ENCODE data around the gene KDM2A.

The KDM2A gene

GRCh38 chr11:67118801-67119584 is at the start of gene KDM2A:
TSS of gene KDM2A (plus strand) at chr11:67119263. CDS start at chr11:67121317, 2,054 bp downstream.
- DNase-seq = peak; percentile 99

GRCh38 chr11:67071420-67072284 is 47.4 kb upstream of the KDM2A start:
- peak; percentile 86 for DNase-seq

- DNase-seq = no peak
Observed at GRCh38 chr11:67072295-67072694, 46.8 kb upstream of the KDM2A start.

- DNase-seq = no peak
Observed at GRCh38 chr11:67073908-67074307, 45.2 kb upstream of the KDM2A start.

GRCh38 chr11:67076202-67076601 is 42.9 kb upstream of the KDM2A start:
- no peak for DNase-seq

- no peak for DNase-seq
Observed at GRCh38 chr11:67079065-67079705, 39.9 kb upstream of the KDM2A start.

- peak; percentile 62 for DNase-seq
Observed at GRCh38 chr11:67082071-67082791, 36.8 kb upstream of the KDM2A start.

GRCh38 chr11:67083786-67084366 is 35.2 kb upstream of the KDM2A start:
- DNase-seq = no peak

- no peak for DNase-seq
Observed at GRCh38 chr11:67085617-67086016, 33.4 kb upstream of the KDM2A start.

- no peak for DNase-seq
Observed at GRCh38 chr11:67090717-67091116, 28.3 kb upstream of the KDM2A start.

- DNase-seq = no peak
Observed at GRCh38 chr11:67095214-67095507, 23.9 kb upstream of the KDM2A start.

GRCh38 chr11:67098799-67099429 is 20.1 kb upstream of the KDM2A start:
- no peak for DNase-seq

- no peak for DNase-seq
Observed at GRCh38 chr11:67099831-67100324, 19.2 kb upstream of the KDM2A start.

- DNase-seq = no peak
Observed at GRCh38 chr11:67102664-67103063, 16.4 kb upstream of the KDM2A start.

- no peak for DNase-seq
Observed at GRCh38 chr11:67105964-67106363, 13.1 kb upstream of the KDM2A start.

- DNase-seq = no peak
Observed at GRCh38 chr11:67111261-67111660, 7.8 kb upstream of the KDM2A start.

- DNase-seq = peak; percentile 48
Observed at GRCh38 chr11:67113231-67113721, 5.8 kb upstream of the KDM2A start.

GRCh38 chr11:67114275-67114896 is 4.7 kb upstream of the KDM2A start:
- DNase-seq = no peak

GRCh38 chr11:67116758-67117105 is 2.3 kb upstream of the KDM2A start:
- DNase-seq = no peak

GRCh38 chr11:67117176-67117575 is 1.9 kb upstream of the KDM2A start:
- peak; percentile 27 for DNase-seq

GRCh38 chr11:67117672-67118180 is 1.3 kb upstream of the KDM2A start:
- DNase-seq = peak; percentile 61

Measured in hematopoietic multipotent progenitor cell treated with erythropoietin and hydrocortisone succinate and interleukin-3 and kit ligand, for 4 days (in vitro differentiated cells).